ENCODE results near the gene XG. TPM values are rescaled to one million over a fixed set of nuclear protein-coding genes. Genes with fewer than 3 reads are reported as not detected.
A peak's percentile ranks its signal among the peaks of the same experiment; 100 is the strongest.

Gene XG
- total and polyA plus RNA-seq, 9 of the 15 experiments (the other 6 are each of a cell fraction or from before 2014, with no cell fraction given) = 0.03 to 0.12 TPM; not detected in 7

GRCh38 chrX:2819345-2820135 lies 67.7 kb downstream of the XG start:
- ATAC-seq = peak; percentile 90
- CTCF ChIA-PET (ENCODE audit: low intra/inter-chr PET ratio) = no interaction called here
- H3K4me2 ChIP-seq (ENCODE audit: insufficient read depth, low read length) = peak overlapping the region; percentile 29; the same call in 1 of the 2 replicates
- TF ChIP-seq CTBP1 (IDR thresholded peaks at IDR 0.05; ENCODE audit: borderline replicate concordance) (no peak), REST (IDR thresholded peaks at IDR 0.05; ENCODE audit: borderline replicate concordance) (peak; percentile 37; the same call in 1 of the 2 replicates), REST (CRISPR knock-in tag; IDR thresholded peaks at IDR 0.05; ENCODE audit: low read depth) (no peak), RAD21 (CRISPR knock-in tag; conservative IDR thresholded peaks at IDR 0.05 in 1 of 2, IDR thresholded peaks at IDR 0.05 in 1 of 2) (peak; percentile 58 to 69), NCOA1 (IDR thresholded peaks at IDR 0.05; ENCODE audit: low read depth) (no peak), RUNX1 (IDR thresholded peaks at IDR 0.05; ENCODE audit: low read depth) (no peak), ZNF780A (CRISPR knock-in tag; IDR thresholded peaks at IDR 0.05) (no peak), CHD2 (IDR thresholded peaks at IDR 0.05; ENCODE audit: low read depth, low read length) (no peak), SMC3 (conservative IDR thresholded peaks at IDR 0.05; ENCODE audit: insufficient read depth, low read depth, low read length) (peak; percentile 22; the same call in 1 of the 2 replicates)
- TF ChIP-seq, protein P1, sequence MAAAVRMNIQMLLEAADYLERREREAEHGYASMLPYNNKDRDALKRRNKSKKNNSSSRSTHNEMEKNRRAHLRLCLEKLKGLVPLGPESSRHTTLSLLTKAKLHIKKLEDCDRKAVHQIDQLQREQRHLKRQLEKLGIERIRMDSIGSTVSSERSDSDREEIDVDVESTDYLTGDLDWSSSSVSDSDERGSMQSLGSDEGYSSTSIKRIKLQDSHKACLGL (CRISPR knock-in tag; IDR thresholded peaks at IDR 0.05; ENCODE audit: borderline replicate concordance, poor library complexity, severe bottlenecking) = no peak

More at GRCh38 chrX:2819345-2820135, 67.7 kb downstream of the XG start:
- peaks cover 0 to 8% of the 10 kb centered on the region in 2 experiments; a peak in 3 of 5 replicates for H3K4me1 ChIP-seq (replicated peaks in 1 of 2; ENCODE audit: control insufficient read depth in 2 of 2, insufficient read depth in 2 of 2, low read length in 2 of 2)
- FAIRE-seq (peak; percentile 81), DNase-seq (ENCODE audit: extremely low read depth in 1 of 4, low spot score in 3 of 4) (peak; percentile 32 to 56 (median 45))
- H3K79me2 ChIP-seq (ENCODE audit: control insufficient read depth, insufficient read depth, low read length) = no peaks in the 10 kb centered on the region
- no peaks in the 10 kb centered on the region for H3K9me3 ChIP-seq (replicated peaks; ENCODE audit: control insufficient read depth, insufficient read depth, low read depth, low read length)
- peak overlapping the region; percentile 85 for H2AFZ ChIP-seq (ENCODE audit: low read depth, low read length)
- no peaks in the 10 kb centered on the region for H4K20me1 ChIP-seq (replicated peaks; ENCODE audit: control insufficient read depth, insufficient read depth, low read length)
- 9% methylated on average over 7 of the region's 9 CpGs for WGBS (ENCODE audit: insufficient coverage, low coverage, missing lambda C conversion rate)
- in situ Hi-C loops (cut with MboI) (no loop called here), intact Hi-C loops (cut with micrococcal nuclease) (no loop called here)
- no peak overlapping the region for H3K9ac ChIP-seq (ENCODE audit: insufficient read depth in 1 of 2, low read depth in 2 of 2, low read length in 2 of 2)
- no peaks in the 10 kb centered on the region for H3K36me3 ChIP-seq (ENCODE audit: control insufficient read depth, insufficient read depth, low read length)
- H3K27me3 ChIP-seq (ENCODE audit: control insufficient read depth in 2 of 2, insufficient read depth in 2 of 2, low read length in 2 of 2) = no peaks in the 10 kb centered on the region
- H3K4me3 ChIP-seq = no peak overlapping the region
- H3K27ac ChIP-seq (ENCODE audit: extremely low read depth, low read depth, low read length) = no peak overlapping the region
- POLR2A ChIA-PET = interaction anchor here (0.6 kb wide), 1 partner anchor 754 kb away, joined by 3 read pairs; no protein-coding TSS in a partner anchor
- BruUV-seq (replicated peaks) = no TSS peak
- H3K9me1 ChIP-seq (ENCODE audit: control insufficient read depth, insufficient read depth, low read length) = no peaks in the 10 kb centered on the region
